Measurements from ENCODE around the gene CRMP1. TPM values are rescaled to one million over a fixed set of nuclear protein-coding genes. Genes with fewer than 3 reads are reported as not detected.

CRMP1 gene
- total and polyA plus RNA-seq, 2 of the 8 experiments (the other 6 are each of a cell fraction or from before 2014, with no cell fraction given): 120 to 131 TPM

- Histone ChIP-seq H2AK5ac (ENCODE audit: low read depth, low read length) (no peak overlapping the region), H4K20me1 (replicated peaks in 1 of 2; ENCODE audit: control insufficient read depth in 1 of 2, insufficient read depth in 2 of 2, low read length in 2 of 2) (peaks cover 0 to 6% of the 10 kb centered on the region in 2 experiments), H3K79me1 (ENCODE audit: low read depth, low read length) (no peaks in the 10 kb centered on the region), H3K4me1 (replicated peaks in 1 of 4; ENCODE audit: control insufficient read depth in 3 of 4, insufficient read depth in 4 of 4, low read length in 3 of 4) (no peaks in the 10 kb centered on the region), H4K8ac (ENCODE audit: extremely low read depth, insufficient read depth, low read length) (no peak overlapping the region), H3K36me3 (ENCODE audit: control insufficient read depth in 2 of 4, insufficient read depth in 4 of 4, low read length in 3 of 4) (peaks cover 0 to 3% (median 2%) of the 10 kb centered on the region in 4 experiments; a peak in 3 of 8 replicates), H3K4me2 (ENCODE audit: insufficient read depth in 1 of 2, low read depth in 2 of 2, low read length in 2 of 2) (no peak overlapping the region), H3K27ac (ENCODE audit: low read depth, low read length) (no peak overlapping the region), H4K91ac (replicated peaks; ENCODE audit: insufficient read length, low read length) (no peak overlapping the region), H3K23ac (ENCODE audit: insufficient read length) (no peak overlapping the region), H3K56ac (replicated peaks; ENCODE audit: insufficient read length, low read depth, low read length) (no peak overlapping the region), H3K18ac (ENCODE audit: extremely low read depth, low read length) (no peak overlapping the region), H3K79me2 (ENCODE audit: control insufficient read depth in 1 of 2, insufficient read depth in 2 of 2, low read length in 2 of 2) (no peaks in the 10 kb centered on the region), H3K4ac (replicated peaks; ENCODE audit: insufficient read length, low read depth, low read length) (no peak overlapping the region), H3K9me3 (ENCODE audit: insufficient read depth in 2 of 2, low read depth in 1 of 2, low read length in 1 of 2) (no peaks in the 10 kb centered on the region; a peak in 1 of 4 replicates), H3K9ac (replicated peaks in 1 of 4; ENCODE audit: extremely low read depth in 1 of 4, low read depth in 3 of 4, low read length in 3 of 4) (no peak overlapping the region), H4K5ac (ENCODE audit: insufficient read length, low read depth, low read length) (no peak overlapping the region), H3K27me3 (replicated peaks in 1 of 4; ENCODE audit: control insufficient read depth in 3 of 4, extremely low read depth in 1 of 4, insufficient read depth in 3 of 4, low read length in 3 of 4) (no peaks in the 10 kb centered on the region), H2BK120ac (replicated peaks; ENCODE audit: low read depth, low read length) (no peak overlapping the region), H2BK15ac (ENCODE audit: low read length) (no peak overlapping the region), H2BK20ac (ENCODE audit: low read length) (no peak overlapping the region), H3K14ac (ENCODE audit: insufficient read length) (no peak overlapping the region), H3K23me2 (ENCODE audit: low read depth, low read length) (no peaks in the 10 kb centered on the region), H2BK5ac (ENCODE audit: low read depth, low read length) (no peak overlapping the region), H3K4me3 (ENCODE audit: extremely low read depth in 1 of 4, insufficient read depth in 2 of 4, low read depth in 3 of 4, low read length in 4 of 4) (no peak overlapping the region), H2BK12ac (ENCODE audit: low read depth, low read length) (no peak overlapping the region), H2AFZ (ENCODE audit: low read length) (no peak overlapping the region)
- POLR2A ChIA-PET (ENCODE audit: partially characterized antibody): interaction anchor here (0.5 kb wide), 1 partner anchor 1360 kb away, joined by 3 read pairs; no protein-coding TSS in a partner anchor
- 74% methylated on average over 11 of the region's 11 CpGs; no CpG with 5 or more reads in 1 of the 2 experiments for WGBS, 2 experiments (ENCODE audit: extremely low coverage in 1 of 2, insufficient coverage in 1 of 2, insufficient read length in 1 of 2, insufficient replicate concordance in 2 of 2, low coverage in 1 of 2, low lambda C conversion rate in 2 of 2, missing lambda C conversion rate in 1 of 2)
- FAIRE-seq (no peak), DNase-seq (ENCODE audit: low read depth in 1 of 2, low spot score in 2 of 2) (no peak)
- CTCF ChIA-PET (ENCODE audit: partially characterized antibody): interaction anchor here (1.0 to 1.2 kb wide), 3 partner anchors 9 to 62 kb away, joined by 3 to 4 read pairs (median 3); no protein-coding TSS in a partner anchor
- TF ChIP-seq SP2 (IDR thresholded peaks at IDR 0.05; ENCODE audit: low read length): no peak
- no peak for TF ChIP-seq KDM5A (IDR thresholded peaks at IDR 0.05; ENCODE audit: low read length)
- no peak for TF ChIP-seq SIX5 (IDR thresholded peaks at IDR 0.05; ENCODE audit: low read depth, low read length)
- no peak for TF ChIP-seq JUN (IDR thresholded peaks at IDR 0.05; ENCODE audit: low read depth, low read length)
- TF ChIP-seq CREB1 (IDR thresholded peaks at IDR 0.05): no peak
- TF ChIP-seq MAX (IDR thresholded peaks at IDR 0.05): no peak
Measured at GRCh38 chr4:5799406-5799805, 93.5 kb downstream of the CRMP1 start.

Data from H1 (cell line).